HL-60 (cell line): Measurements from ENCODE around the gene ADAMTS17.

Source experiments
- POLR2AphosphoS5 ChIP-seq: IDR thresholded peaks from 2 replicates; pipeline ENCODE4 v1.6.1; 2012; ENCODE audit warnings: low read depth
- SPI1 ChIP-seq: IDR thresholded peaks from 2 replicates; pipeline ENCODE4 v1.6.1; 2012; ENCODE audit warnings: low read depth, mild to moderate bottlenecking, borderline replicate concordance
- TF ChIP-seq, protein P1 (sequence below): IDR thresholded peaks from one replicate; pipeline ENCODE4 v1.5.1; 2011; ENCODE audit warnings: low read length, control low read depth, inconsistent platforms; ENCODE audit not compliant: insufficient read depth

DNA sequence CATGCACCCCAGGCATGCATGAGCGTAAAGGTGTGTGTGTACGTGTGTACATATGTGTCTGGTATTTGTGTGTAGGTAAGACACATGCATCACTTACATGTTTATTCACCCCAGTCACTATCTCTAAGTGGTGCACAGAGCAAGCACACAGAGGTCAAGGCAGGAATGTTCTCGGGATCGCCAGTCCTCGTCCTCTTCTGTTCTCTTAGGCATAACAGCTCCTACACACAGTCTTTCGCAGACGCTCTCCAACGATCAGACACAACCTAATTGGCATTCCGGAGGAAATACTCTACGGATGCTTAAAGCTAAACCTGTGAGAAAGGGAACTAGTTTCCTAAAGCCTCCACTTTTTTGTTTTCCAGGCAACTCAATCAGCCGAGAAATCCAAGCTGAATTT, 95.9 kb downstream of the ADAMTS17 start:
- TF ChIP-seq, protein P1, sequence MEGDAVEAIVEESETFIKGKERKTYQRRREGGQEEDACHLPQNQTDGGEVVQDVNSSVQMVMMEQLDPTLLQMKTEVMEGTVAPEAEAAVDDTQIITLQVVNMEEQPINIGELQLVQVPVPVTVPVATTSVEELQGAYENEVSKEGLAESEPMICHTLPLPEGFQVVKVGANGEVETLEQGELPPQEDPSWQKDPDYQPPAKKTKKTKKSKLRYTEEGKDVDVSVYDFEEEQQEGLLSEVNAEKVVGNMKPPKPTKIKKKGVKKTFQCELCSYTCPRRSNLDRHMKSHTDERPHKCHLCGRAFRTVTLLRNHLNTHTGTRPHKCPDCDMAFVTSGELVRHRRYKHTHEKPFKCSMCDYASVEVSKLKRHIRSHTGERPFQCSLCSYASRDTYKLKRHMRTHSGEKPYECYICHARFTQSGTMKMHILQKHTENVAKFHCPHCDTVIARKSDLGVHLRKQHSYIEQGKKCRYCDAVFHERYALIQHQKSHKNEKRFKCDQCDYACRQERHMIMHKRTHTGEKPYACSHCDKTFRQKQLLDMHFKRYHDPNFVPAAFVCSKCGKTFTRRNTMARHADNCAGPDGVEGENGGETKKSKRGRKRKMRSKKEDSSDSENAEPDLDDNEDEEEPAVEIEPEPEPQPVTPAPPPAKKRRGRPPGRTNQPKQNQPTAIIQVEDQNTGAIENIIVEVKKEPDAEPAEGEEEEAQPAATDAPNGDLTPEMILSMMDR, result no peak
- no peak for TF ChIP-seq SPI1
- no peak for TF ChIP-seq POLR2AphosphoS5
